ENCODE measurements around the gene SRP19.
"Not testable (repeated sequence)": the region's sequence is repeated elsewhere in the genome, so short reads cannot be mapped to it uniquely, and the experiment has no call there.

The SRP19 gene

GRCh38 chr5:112854651-112855050 is 6.4 kb upstream of the SRP19 start:
- no peak for DNase-seq (ENCODE audit: extremely low read depth, low read depth)
- no peak overlapping the region for H3K4me3 ChIP-seq (replicated peaks; ENCODE audit: low read depth, low read length)
- no peak for TF ChIP-seq CTCF (IDR thresholded peaks at IDR 0.05; ENCODE audit: low read depth, low read length, missing control alignments)

- no peak for TF ChIP-seq CTCF (IDR thresholded peaks at IDR 0.05; ENCODE audit: low read depth, low read length, missing control alignments)
- no peak for DNase-seq (ENCODE audit: extremely low read depth, low read depth)
- no peak overlapping the region for H3K4me3 ChIP-seq (replicated peaks; ENCODE audit: low read depth, low read length)
Observed at GRCh38 chr5:112857866-112858265, 3.2 kb upstream of the SRP19 start.

- H3K4me3 ChIP-seq (replicated peaks; ENCODE audit: low read depth, low read length), result peak overlapping the region; percentile 95
- not testable (repeated sequence) for DNase-seq (ENCODE audit: extremely low read depth, low read depth)
Observed at GRCh38 chr5:112860571-112860928, 537 bp upstream of the SRP19 start.

GRCh38 chr5:112861638-112861985 is 525 bp downstream of the SRP19 start:
- TF ChIP-seq CTCF (IDR thresholded peaks at IDR 0.05; ENCODE audit: low read depth, low read length, missing control alignments), result no peak
- no peak for DNase-seq (ENCODE audit: extremely low read depth, low read depth)
- H3K4me3 ChIP-seq (replicated peaks; ENCODE audit: low read depth, low read length), result peak overlapping the region; percentile 95

GRCh38 chr5:112862085-112862484 is 998 bp downstream of the SRP19 start:
- TF ChIP-seq CTCF (IDR thresholded peaks at IDR 0.05; ENCODE audit: low read depth, low read length, missing control alignments), result no peak
- H3K4me3 ChIP-seq (replicated peaks; ENCODE audit: low read depth, low read length), result peak overlapping the region; percentile 95
- DNase-seq (ENCODE audit: extremely low read depth, low read depth), result no peak

GRCh38 chr5:112863549-112863948 is 2.5 kb downstream of the SRP19 start:
- DNase-seq (ENCODE audit: extremely low read depth, low read depth), result no peak
- no peak for TF ChIP-seq CTCF (IDR thresholded peaks at IDR 0.05; ENCODE audit: low read depth, low read length, missing control alignments)
- H3K4me3 ChIP-seq (replicated peaks; ENCODE audit: low read depth, low read length), result peak overlapping the region; percentile 95

- TF ChIP-seq CTCF (IDR thresholded peaks at IDR 0.05; ENCODE audit: low read depth, low read length, missing control alignments), result no peak
Observed at GRCh38 chr5:112865128-112865527, 4.0 kb downstream of the SRP19 start.

More at GRCh38 chr5:112865128-112865527, 4.0 kb downstream of the SRP19 start:
- H3K4me3 ChIP-seq (replicated peaks; ENCODE audit: low read depth, low read length), result no peak overlapping the region
- no peak for DNase-seq (ENCODE audit: extremely low read depth, low read depth)

Measured in HFF-Myc (cell line).